Naive thymus-derived CD4-positive, alpha-beta T cell (primary cell): ENCODE results near the gene MRTFB. TPM values are rescaled to one million over a fixed set of nuclear protein-coding genes. Genes with fewer than 3 reads are reported as not detected.

ENCODE experiments used
- ATAC-seq: fragments of 150-1000 bp; cut with Tn5 transposase; 2 replicates; pipeline ENCODE4 v1.10.0; 2021; ENCODE audit warnings: mild to moderate bottlenecking, moderate library complexity
- CTCF ChIA-PET: fragments of 350-600 bp; sonication (Branson Sonifier 250); formaldehyde crosslinking; loops from one replicate; lab custom pipeline; 2021; ENCODE audit warnings: antibody characterized with exemption; lab: Charles Lee
- POLR2A ChIA-PET: fragments of 350-600 bp; sonication (Branson Sonifier 250); formaldehyde crosslinking; loops from one replicate; lab custom pipeline; 2021; ENCODE audit warnings: antibody characterized with exemption, inconsistent platforms; lab: Charles Lee
- DNase-seq, 9 donors: peaks; one replicate each; pipeline versions ENCODE4 v3.0.0 to v3.0.0-alpha.2; 2020 to 2022; ENCODE audit warnings: mixed read lengths in 1 of 9
- H3K27ac ChIP-seq: one replicate; pipeline ENCODE4 v1.7.0; 2013; ENCODE audit warnings: mild to moderate bottlenecking, low read depth, low read length, moderate library complexity
- H3K27me3 ChIP-seq, 2 donors: one replicate each; pipeline ENCODE4 v1.7.0; 2013; ENCODE audit warnings: low read length in 2 of 2, mild to moderate bottlenecking in 2 of 2, moderate library complexity in 2 of 2; ENCODE audit not compliant: control insufficient read depth in 2 of 2, insufficient read depth in 2 of 2
- H3K36me3 ChIP-seq, 3 experiments: 1 replicate in 2 of 3; 2 replicates in 1 of 3; pipeline ENCODE4 v1.7.0; 2013; ENCODE audit warnings: low read length in 3 of 3, mild to moderate bottlenecking in 3 of 3, moderate library complexity in 1 of 3; ENCODE audit not compliant: insufficient read depth in 3 of 3, control insufficient read depth in 2 of 3
- H3K4me1 ChIP-seq, 2 donors: one replicate each; pipeline ENCODE4 v1.7.0; 2013; ENCODE audit warnings: low read length in 2 of 2, mild to moderate bottlenecking in 2 of 2, moderate library complexity in 1 of 2; ENCODE audit not compliant: control insufficient read depth in 2 of 2, insufficient read depth in 2 of 2
- H3K4me3 ChIP-seq: 2 replicates; pipeline ENCODE4 v1.7.0; 2013; ENCODE audit warnings: mild to moderate bottlenecking, low read length
- H3K9me3 ChIP-seq, 3 experiments: 1 replicate in 2 of 3; 2 replicates in 1 of 3; pipeline ENCODE4 v1.7.0; 2013; ENCODE audit warnings: low read length in 3 of 3; ENCODE audit not compliant: control insufficient read depth in 2 of 3
- H3K27ac Mint-ChIP-seq, 9 donors: one replicate each; pipeline ENCODE4 v1.8.0; 2020 to 2022; ENCODE audit warnings: mixed read lengths in 9 of 9, mild to moderate bottlenecking in 8 of 9, moderate library complexity in 5 of 9, inconsistent platforms in 2 of 9
- H3K27me3 Mint-ChIP-seq, 5 donors: one replicate each; pipeline ENCODE4 v1.8.0; 2021 to 2022; ENCODE audit warnings: mixed read lengths in 5 of 5, mild to moderate bottlenecking in 1 of 5
- H3K36me3 Mint-ChIP-seq, 5 donors: one replicate each; pipeline ENCODE4 v1.8.0; 2020 to 2022; ENCODE audit warnings: mixed read lengths in 5 of 5, mild to moderate bottlenecking in 3 of 5, inconsistent platforms in 1 of 5
- H3K4me1 Mint-ChIP-seq, 7 donors: one replicate each; pipeline ENCODE4 v1.8.0; 2020 to 2022; ENCODE audit warnings: mixed read lengths in 7 of 7, mild to moderate bottlenecking in 3 of 7, inconsistent platforms in 1 of 7
- H3K4me3 Mint-ChIP-seq, 10 donors: one replicate each; pipeline ENCODE4 v1.8.0; 2020 to 2022; ENCODE audit warnings: mild to moderate bottlenecking in 10 of 10, mixed read lengths in 10 of 10, moderate library complexity in 6 of 10, inconsistent platforms in 2 of 10
- H3K9me3 Mint-ChIP-seq, 11 donors: one replicate each; pipeline ENCODE4 v1.8.0; 2020 to 2022; ENCODE audit warnings: mixed read lengths in 11 of 11, mild to moderate bottlenecking in 4 of 11, inconsistent platforms in 1 of 11, moderate library complexity in 1 of 11
- intact Hi-C, 2 donors: fragments of 100-400 bp; cut with micrococcal nuclease; formaldehyde crosslinking; loops; one replicate each; pipeline ENCODE4 v1.15.1; 2023
- polyA plus RNA-seq, 2 donors: library from polyadenylated mRNA; unstranded; fragments of 300-500 nt; fragmentation: Illumina TruSeq; gene quantifications; one replicate each; pipeline ENCODE4 v1.2.3, GENCODE V29; 2021
- total RNA-seq, 6 experiments: library from RNA in 5 of 6; stranded (reverse) in 5 of 6; gene quantifications; 1 replicate in 5 of 6; 2 replicates in 1 of 6; pipeline ENCODE4 v1.2.3 and lab custom pipeline; 2021 to 2026

The MRTFB gene
- total and polyA plus RNA-seq, 7 experiments from 2014 or later, result 9.1 to 33.2 (median 25.4) TPM

DNA sequence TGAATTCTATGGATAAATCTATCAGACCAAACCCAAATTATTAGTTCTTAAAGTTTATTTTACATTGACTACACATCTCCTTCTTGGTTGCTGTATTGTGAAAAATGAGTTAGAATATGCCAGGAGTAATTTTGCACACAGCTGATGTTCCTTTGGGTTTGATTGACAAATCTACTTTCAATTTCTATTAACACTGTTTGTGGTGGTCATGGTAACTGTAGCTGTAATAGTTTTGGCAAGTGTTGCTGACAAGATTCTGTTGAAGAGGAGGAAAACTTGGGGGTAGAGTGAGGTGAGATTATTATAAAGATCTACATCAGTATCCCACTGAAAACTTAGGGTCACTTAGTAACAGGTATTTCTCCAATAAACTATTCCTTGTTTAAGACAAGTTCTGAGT lies 30.3 kb downstream of the MRTFB start:
- peaks cover 11 to 79% (median 54%) of the 10 kb centered on the region in 7 donors for H3K4me1 Mint-ChIP-seq
- H3K9me3 Mint-ChIP-seq, result peaks cover 0 to 1% (median 0%) of the 10 kb centered on the region in 11 donors
- POLR2A ChIA-PET, result no interaction called here
- no peaks in the 10 kb centered on the region for H3K27me3 Mint-ChIP-seq
- Histone ChIP-seq H3K9me3 (no peaks in the 10 kb centered on the region), H3K36me3 (no peaks in the 10 kb centered on the region), H3K27ac (no peak overlapping the region), H3K4me1 (peaks cover 0 to 8% of the 10 kb centered on the region in 2 donors), H3K27me3 (no peaks in the 10 kb centered on the region), H3K4me3 (no peak overlapping the region)
- H3K4me3 Mint-ChIP-seq, result peak overlapping the region in 1 of 10 donors; percentile 44
- H3K36me3 Mint-ChIP-seq, result peaks cover 0 to 13% (median under 1%) of the 10 kb centered on the region in 5 donors
- intact Hi-C loops, result no loop called here
- ATAC-seq (no peak), DNase-seq (no peak)
- CTCF ChIA-PET, result no interaction called here
- peak overlapping the region in 2 of 9 donors; percentile 0 to 3 for H3K27ac Mint-ChIP-seq

DNA sequence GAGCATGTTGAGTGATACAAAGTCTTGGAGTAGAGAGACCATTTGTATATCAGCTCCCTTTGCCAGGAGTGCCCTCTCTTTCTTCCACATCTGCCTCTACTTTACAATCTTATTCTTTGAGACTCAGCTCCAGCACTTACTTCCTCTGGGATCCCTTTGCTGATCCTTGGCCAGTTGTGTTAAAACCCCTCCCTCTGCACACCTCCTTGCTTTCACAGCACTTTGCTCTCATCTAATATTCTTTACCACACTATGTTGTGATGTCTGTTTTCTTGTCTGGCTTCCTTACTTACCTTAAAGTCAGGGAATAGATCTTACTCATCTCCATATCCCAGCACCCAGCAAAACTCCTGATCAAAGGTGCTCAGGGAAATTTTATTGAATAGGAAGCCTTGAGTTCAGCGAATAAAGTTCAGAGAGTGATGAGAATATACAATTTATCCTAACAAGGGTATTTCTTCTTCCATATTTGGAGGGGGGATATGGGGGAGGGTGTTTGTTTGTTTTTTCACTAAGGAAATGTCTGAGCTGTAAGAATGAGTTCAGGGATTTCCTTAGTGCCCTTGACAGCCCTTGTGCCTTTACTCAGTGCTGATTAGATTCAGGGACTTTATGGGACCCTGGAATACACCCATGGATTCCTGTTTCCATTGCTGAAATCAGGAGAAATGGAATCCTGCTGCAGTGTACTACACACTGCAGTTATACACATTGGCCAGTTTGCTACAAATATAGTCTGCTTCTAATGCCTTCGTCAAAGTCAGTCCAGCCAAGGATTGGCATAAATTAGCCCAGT lies 32.0 kb downstream of the MRTFB start:
- DNase-seq, result no peak
- ChIA-PET POLR2A (interaction anchor here (0.8 kb wide), 1 partner anchor 77 kb away, joined by 3 read pairs; no protein-coding TSS in a partner anchor), CTCF (no interaction called here)
- Histone ChIP-seq H3K36me3 (no peaks in the 10 kb centered on the region), H3K9me3 (no peaks in the 10 kb centered on the region), H3K4me3 (no peak overlapping the region), H3K27me3 (no peaks in the 10 kb centered on the region), H3K4me1 (peaks cover 0 to 9% of the 10 kb centered on the region in 2 donors), H3K27ac (no peak overlapping the region)
- Mint-ChIP-seq H3K27ac (peak overlapping the region in 3 of 9 donors; percentile 4 to 52 (median 6)), H3K36me3 (peaks cover 0 to 4% (median 0%) of the 10 kb centered on the region in 5 donors), H3K27me3 (no peaks in the 10 kb centered on the region), H3K4me3 (no peak overlapping the region), H3K9me3 (peaks cover 0 to 1% (median 0%) of the 10 kb centered on the region in 11 donors), H3K4me1 (peaks cover 11 to 81% (median 64%) of the 10 kb centered on the region in 7 donors)
- no peak for ATAC-seq
- intact Hi-C loops, result no loop called here

DNA sequence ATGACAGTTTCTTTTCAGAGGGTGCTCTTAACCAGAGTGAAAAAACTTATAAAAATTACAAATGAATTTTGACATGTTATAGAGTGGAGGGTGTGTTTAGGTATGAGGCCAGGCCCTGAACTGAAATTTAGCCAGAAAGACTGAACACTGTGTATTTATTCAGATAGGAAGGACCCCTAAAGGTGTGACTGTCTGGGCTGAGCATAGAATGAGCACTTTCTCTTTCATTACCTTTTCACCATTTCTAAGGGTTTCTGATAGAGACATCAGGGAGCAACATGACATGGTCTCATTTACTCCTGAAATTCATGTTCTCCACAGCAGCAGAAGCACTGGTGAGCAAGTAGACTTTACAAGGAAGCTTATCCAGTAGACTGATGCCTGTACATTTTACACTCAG lies 32.9 kb downstream of the MRTFB start:
- H3K36me3 ChIP-seq, result no peaks in the 10 kb centered on the region
- H3K27me3 ChIP-seq, result no peaks in the 10 kb centered on the region
- H3K27me3 Mint-ChIP-seq, result no peaks in the 10 kb centered on the region
- no peak for DNase-seq
- no peaks in the 10 kb centered on the region for H3K36me3 Mint-ChIP-seq
- H3K4me1 Mint-ChIP-seq, result peaks cover 11 to 85% (median 70%) of the 10 kb centered on the region in 7 donors
- intact Hi-C loops, result no loop called here
- peaks cover 0 to 1% (median 0%) of the 10 kb centered on the region in 11 donors for H3K9me3 Mint-ChIP-seq
- ChIA-PET POLR2A (interaction anchor here (0.8 kb wide), 1 partner anchor 76 kb away, joined by 3 read pairs; no protein-coding TSS in a partner anchor), CTCF (no interaction called here)
- H3K27ac Mint-ChIP-seq, result no peak overlapping the region
- H3K4me3 Mint-ChIP-seq, result no peak overlapping the region
- no peak for ATAC-seq
- H3K4me1 ChIP-seq, result peaks cover 0 to 12% of the 10 kb centered on the region in 2 donors
- no peak overlapping the region for H3K27ac ChIP-seq
- H3K9me3 ChIP-seq, result no peaks in the 10 kb centered on the region
- H3K4me3 ChIP-seq, result no peak overlapping the region

DNA sequence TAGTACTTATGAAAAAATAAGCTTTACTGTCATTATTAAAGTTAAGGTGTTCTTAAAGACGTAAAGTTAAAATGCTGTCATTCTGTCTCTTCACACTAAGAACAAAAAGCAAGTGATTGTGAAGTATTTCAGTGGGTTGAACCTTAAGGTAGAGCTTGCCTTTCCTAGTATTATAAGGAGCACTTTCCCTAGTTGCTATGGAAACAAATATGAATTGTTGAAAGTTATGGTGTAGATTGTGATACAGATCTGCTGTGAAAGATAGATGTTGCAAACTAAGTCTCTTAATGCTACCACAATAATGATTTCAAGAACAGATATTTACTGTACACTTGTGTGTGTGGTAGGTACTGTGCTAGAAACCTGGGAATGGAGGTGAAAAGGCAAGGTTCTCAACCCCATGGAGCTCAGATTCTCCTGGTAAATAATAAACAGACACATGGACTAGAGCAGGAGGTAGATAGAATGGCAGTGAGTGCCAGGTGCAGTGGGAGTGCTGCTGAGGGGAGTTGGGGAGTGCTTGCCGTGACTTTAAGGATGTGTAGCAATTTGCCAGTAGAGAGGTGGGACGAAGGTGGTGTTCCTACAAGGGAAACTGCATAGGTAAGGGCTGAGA lies 34.7 kb downstream of the MRTFB start:
- no peak overlapping the region for H3K4me3 Mint-ChIP-seq
- no peaks in the 10 kb centered on the region for H3K36me3 Mint-ChIP-seq
- intact Hi-C loops, result no loop called here
- H3K27ac ChIP-seq, result no peak overlapping the region
- H3K4me3 ChIP-seq, result no peak overlapping the region
- H3K9me3 Mint-ChIP-seq, result peaks cover 0 to 1% (median 0%) of the 10 kb centered on the region in 11 donors
- H3K4me1 ChIP-seq, result peaks cover 0 to 12% of the 10 kb centered on the region in 2 donors
- peaks cover 11 to 91% (median 75%) of the 10 kb centered on the region in 7 donors for H3K4me1 Mint-ChIP-seq
- H3K36me3 ChIP-seq, result no peaks in the 10 kb centered on the region
- ChIA-PET POLR2A (interaction anchor here (0.7 kb wide), 1 partner anchor 101 kb away, joined by 3 read pairs; no protein-coding TSS in a partner anchor), CTCF (no interaction called here)
- DNase-seq (no peak), ATAC-seq (no peak)
- H3K27me3 Mint-ChIP-seq, result no peaks in the 10 kb centered on the region
- no peaks in the 10 kb centered on the region for H3K27me3 ChIP-seq
- no peaks in the 10 kb centered on the region for H3K9me3 ChIP-seq
- H3K27ac Mint-ChIP-seq, result peak overlapping the region in 1 of 9 donors; percentile 25

DNA sequence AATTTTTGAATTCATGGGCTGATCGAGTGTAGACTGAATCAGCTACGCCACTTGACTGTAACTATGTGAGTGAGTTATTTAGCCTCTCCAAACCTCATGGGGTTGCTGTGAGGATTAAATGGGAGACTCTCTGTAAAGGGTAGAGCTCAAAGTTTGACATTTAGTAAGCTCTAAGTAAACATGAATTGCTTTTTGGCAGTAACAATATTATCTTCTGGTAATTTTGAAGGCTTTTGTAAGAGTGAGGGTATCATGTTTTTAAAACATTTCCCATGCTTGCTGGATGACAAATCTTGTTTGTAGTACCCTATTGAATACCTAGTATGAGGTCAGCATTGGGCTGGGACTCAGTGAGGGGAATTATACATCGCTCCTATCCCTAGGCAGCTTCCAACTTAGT lies 35.3 kb downstream of the MRTFB start:
- no peaks in the 10 kb centered on the region for H3K27me3 ChIP-seq
- no peak overlapping the region for H3K27ac Mint-ChIP-seq
- peaks cover 0 to 1% (median 0%) of the 10 kb centered on the region in 11 donors for H3K9me3 Mint-ChIP-seq
- no peaks in the 10 kb centered on the region for H3K36me3 ChIP-seq
- ChIA-PET POLR2A (interaction anchor here (0.7 kb wide), 1 partner anchor 100 kb away, joined by 3 read pairs; no protein-coding TSS in a partner anchor), CTCF (no interaction called here)
- H3K36me3 Mint-ChIP-seq, result no peaks in the 10 kb centered on the region
- no peak overlapping the region for H3K27ac ChIP-seq
- ATAC-seq (no peak), DNase-seq (no peak)
- H3K9me3 ChIP-seq, result no peaks in the 10 kb centered on the region
- H3K4me1 ChIP-seq, result peaks cover 0 to 12% of the 10 kb centered on the region in 2 donors
- H3K4me3 ChIP-seq, result no peak overlapping the region
- no peak overlapping the region for H3K4me3 Mint-ChIP-seq
- H3K4me1 Mint-ChIP-seq, result peaks cover 5 to 91% (median 75%) of the 10 kb centered on the region in 7 donors
- no peaks in the 10 kb centered on the region for H3K27me3 Mint-ChIP-seq
- intact Hi-C loops, result no loop called here

DNA sequence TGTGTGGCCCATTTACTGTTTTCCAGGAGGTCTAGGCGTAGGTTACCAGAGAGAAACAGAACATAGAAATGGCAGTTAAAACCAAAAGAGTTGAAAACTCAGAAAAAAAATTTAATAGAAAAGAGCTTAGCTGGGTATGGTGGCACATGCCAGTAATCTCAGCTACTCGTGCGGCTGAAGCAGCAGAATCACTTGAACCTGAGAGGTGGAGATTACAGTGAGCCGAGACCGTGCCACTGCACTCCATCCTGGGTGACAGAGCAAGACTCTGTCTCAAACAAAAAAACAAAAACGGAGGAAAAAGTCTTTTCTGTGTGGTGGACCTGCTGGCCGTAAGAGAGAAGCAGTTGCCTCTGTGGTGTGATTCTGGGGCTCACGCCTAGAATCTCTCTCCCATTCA lies 35.8 kb downstream of the MRTFB start:
- H3K36me3 ChIP-seq, result no peaks in the 10 kb centered on the region
- Mint-ChIP-seq H3K4me3 (no peak overlapping the region), H3K9me3 (peaks cover 0 to 1% (median 0%) of the 10 kb centered on the region in 11 donors), H3K36me3 (no peaks in the 10 kb centered on the region), H3K27me3 (no peaks in the 10 kb centered on the region), H3K4me1 (peaks cover 2 to 91% (median 75%) of the 10 kb centered on the region in 7 donors), H3K27ac (no peak overlapping the region)
- H3K4me1 ChIP-seq, result peaks cover 0 to 18% of the 10 kb centered on the region in 2 donors
- intact Hi-C loops, result no loop called here
- H3K27me3 ChIP-seq, result no peaks in the 10 kb centered on the region
- POLR2A ChIA-PET, result no interaction called here
- CTCF ChIA-PET, result no interaction called here
- DNase-seq, result no peak
- no peak overlapping the region for H3K27ac ChIP-seq
- ATAC-seq, result no peak
- H3K9me3 ChIP-seq, result no peaks in the 10 kb centered on the region
- no peak overlapping the region for H3K4me3 ChIP-seq
